ENCODE measurements around the gene PPP1R14D.

- TF ChIP-seq, protein P1, sequence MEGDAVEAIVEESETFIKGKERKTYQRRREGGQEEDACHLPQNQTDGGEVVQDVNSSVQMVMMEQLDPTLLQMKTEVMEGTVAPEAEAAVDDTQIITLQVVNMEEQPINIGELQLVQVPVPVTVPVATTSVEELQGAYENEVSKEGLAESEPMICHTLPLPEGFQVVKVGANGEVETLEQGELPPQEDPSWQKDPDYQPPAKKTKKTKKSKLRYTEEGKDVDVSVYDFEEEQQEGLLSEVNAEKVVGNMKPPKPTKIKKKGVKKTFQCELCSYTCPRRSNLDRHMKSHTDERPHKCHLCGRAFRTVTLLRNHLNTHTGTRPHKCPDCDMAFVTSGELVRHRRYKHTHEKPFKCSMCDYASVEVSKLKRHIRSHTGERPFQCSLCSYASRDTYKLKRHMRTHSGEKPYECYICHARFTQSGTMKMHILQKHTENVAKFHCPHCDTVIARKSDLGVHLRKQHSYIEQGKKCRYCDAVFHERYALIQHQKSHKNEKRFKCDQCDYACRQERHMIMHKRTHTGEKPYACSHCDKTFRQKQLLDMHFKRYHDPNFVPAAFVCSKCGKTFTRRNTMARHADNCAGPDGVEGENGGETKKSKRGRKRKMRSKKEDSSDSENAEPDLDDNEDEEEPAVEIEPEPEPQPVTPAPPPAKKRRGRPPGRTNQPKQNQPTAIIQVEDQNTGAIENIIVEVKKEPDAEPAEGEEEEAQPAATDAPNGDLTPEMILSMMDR (tag by site-specific recombination; IDR thresholded peaks at IDR 0.05), result no peak
- TF ChIP-seq SCRT2 (tag by site-specific recombination; IDR thresholded peaks at IDR 0.05) (no peak), ZNF169 (tag by site-specific recombination; IDR thresholded peaks at IDR 0.05) (no peak)
- TF ChIP-seq, protein P2, sequence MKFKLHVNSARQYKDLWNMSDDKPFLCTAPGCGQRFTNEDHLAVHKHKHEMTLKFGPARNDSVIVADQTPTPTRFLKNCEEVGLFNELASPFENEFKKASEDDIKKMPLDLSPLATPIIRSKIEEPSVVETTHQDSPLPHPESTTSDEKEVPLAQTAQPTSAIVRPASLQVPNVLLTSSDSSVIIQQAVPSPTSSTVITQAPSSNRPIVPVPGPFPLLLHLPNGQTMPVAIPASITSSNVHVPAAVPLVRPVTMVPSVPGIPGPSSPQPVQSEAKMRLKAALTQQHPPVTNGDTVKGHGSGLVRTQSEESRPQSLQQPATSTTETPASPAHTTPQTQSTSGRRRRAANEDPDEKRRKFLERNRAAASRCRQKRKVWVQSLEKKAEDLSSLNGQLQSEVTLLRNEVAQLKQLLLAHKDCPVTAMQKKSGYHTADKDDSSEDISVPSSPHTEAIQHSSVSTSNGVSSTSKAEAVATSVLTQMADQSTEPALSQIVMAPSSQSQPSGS (tag by site-specific recombination; IDR thresholded peaks at IDR 0.05; ENCODE audit: low read depth), result no peak
- TF ChIP-seq, protein P3, sequence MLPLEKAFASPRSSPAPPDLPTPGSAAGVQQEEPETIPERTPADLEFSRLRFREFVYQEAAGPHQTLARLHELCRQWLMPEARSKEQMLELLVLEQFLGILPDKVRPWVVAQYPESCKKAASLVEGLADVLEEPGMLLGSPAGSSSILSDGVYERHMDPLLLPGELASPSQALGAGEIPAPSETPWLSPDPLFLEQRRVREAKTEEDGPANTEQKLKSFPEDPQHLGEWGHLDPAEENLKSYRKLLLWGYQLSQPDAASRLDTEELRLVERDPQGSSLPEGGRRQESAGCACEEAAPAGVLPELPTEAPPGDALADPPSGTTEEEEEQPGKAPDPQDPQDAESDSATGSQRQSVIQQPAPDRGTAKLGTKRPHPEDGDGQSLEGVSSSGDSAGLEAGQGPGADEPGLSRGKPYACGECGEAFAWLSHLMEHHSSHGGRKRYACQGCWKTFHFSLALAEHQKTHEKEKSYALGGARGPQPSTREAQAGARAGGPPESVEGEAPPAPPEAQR (tag by site-specific recombination; IDR thresholded peaks at IDR 0.05), result no peak
- TF ChIP-seq, protein P4, sequence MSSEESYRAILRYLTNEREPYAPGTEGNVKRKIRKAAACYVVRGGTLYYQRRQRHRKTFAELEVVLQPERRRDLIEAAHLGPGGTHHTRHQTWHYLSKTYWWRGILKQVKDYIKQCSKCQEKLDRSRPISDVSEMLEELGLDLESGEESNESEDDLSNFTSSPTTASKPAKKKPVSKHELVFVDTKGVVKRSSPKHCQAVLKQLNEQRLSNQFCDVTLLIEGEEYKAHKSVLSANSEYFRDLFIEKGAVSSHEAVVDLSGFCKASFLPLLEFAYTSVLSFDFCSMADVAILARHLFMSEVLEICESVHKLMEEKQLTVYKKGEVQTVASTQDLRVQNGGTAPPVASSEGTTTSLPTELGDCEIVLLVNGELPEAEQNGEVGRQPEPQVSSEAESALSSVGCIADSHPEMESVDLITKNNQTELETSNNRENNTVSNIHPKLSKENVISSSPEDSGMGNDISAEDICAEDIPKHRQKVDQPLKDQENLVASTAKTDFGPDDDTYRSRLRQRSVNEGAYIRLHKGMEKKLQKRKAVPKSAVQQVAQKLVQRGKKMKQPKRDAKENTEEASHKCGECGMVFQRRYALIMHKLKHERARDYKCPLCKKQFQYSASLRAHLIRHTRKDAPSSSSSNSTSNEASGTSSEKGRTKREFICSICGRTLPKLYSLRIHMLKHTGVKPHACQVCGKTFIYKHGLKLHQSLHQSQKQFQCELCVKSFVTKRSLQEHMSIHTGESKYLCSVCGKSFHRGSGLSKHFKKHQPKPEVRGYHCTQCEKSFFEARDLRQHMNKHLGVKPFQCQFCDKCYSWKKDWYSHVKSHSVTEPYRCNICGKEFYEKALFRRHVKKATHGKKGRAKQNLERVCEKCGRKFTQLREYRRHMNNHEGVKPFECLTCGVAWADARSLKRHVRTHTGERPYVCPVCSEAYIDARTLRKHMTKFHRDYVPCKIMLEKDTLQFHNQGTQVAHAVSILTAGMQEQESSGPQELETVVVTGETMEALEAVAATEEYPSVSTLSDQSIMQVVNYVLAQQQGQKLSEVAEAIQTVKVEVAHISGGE (tag by site-specific recombination; conservative IDR thresholded peaks at IDR 0.05; ENCODE audit: low read depth), result no peak
Observed at GRCh38 chr15:40826423-40827075, 2.0 kb downstream of the PPP1R14D start.

Measured in HEK293 (cell line).